Mesodermal cell (in vitro differentiated cells): Measurements from ENCODE around the gene OR2L2.
"Not testable (repeated sequence)": the region's sequence is repeated elsewhere in the genome, so short reads cannot be mapped to it uniquely, and the experiment has no call there.

Source experiments
- H3K27ac ChIP-seq: 2 replicates; pipeline ENCODE4 v1.7.0; 2013; ENCODE audit warnings: mild to moderate bottlenecking, low read depth, low read length, moderate library complexity; ENCODE audit not compliant: severe bottlenecking
- H3K36me3 ChIP-seq: 2 replicates; pipeline ENCODE4 v1.7.1; 2013; ENCODE audit warnings: mild to moderate bottlenecking, low read length, moderate library complexity; ENCODE audit not compliant: control insufficient read depth, insufficient read depth
- H3K4me1 ChIP-seq: one replicate; pipeline ENCODE4 v1.7.1; 2013; ENCODE audit warnings: mild to moderate bottlenecking, low read length; ENCODE audit not compliant: insufficient read depth, control insufficient read depth, poor library complexity, severe bottlenecking
- H3K4me3 ChIP-seq: 2 replicates; pipeline ENCODE4 v1.7.0; 2013; ENCODE audit warnings: low read length, control low read depth, mild to moderate bottlenecking; ENCODE audit not compliant: insufficient read depth, poor library complexity, severe bottlenecking; ENCODE audit errors: extremely low read depth
- H3K9me3 ChIP-seq: 2 replicates; pipeline ENCODE4 v1.7.1; 2013; ENCODE audit warnings: mild to moderate bottlenecking, low read length, moderate library complexity; ENCODE audit not compliant: control insufficient read depth
- WGBS, 2 experiments: methylation state at CpG; one replicate each; pipeline ENCODE4 v1.1.5; 2013; ENCODE audit warnings: missing lambda C conversion rate in 2 of 2; ENCODE audit not compliant: insufficient coverage in 2 of 2; 5-methylcytosine and 5-hydroxymethylcytosine counted together

Gene OR2L2

GRCh38 chr1:248054671-248055070 is 24.8 kb downstream of the OR2L2 start:
- no peaks in the 10 kb centered on the region for H3K4me1 ChIP-seq
- H3K4me3 ChIP-seq = no peak overlapping the region

GRCh38 chr1:248055261-248055660 is 25.4 kb downstream of the OR2L2 start:
- H3K4me3 ChIP-seq = no peak overlapping the region
- H3K27ac ChIP-seq = no peak overlapping the region
- no peaks in the 10 kb centered on the region for H3K36me3 ChIP-seq
- no CpG with 5 or more reads among the region's 2 CpGs for WGBS, 2 experiments
- H3K4me1 ChIP-seq = no peaks in the 10 kb centered on the region
- H3K9me3 ChIP-seq = peaks cover 31% of the 10 kb centered on the region

More at GRCh38 chr1:248054671-248055070, 24.8 kb downstream of the OR2L2 start:
- Histone ChIP-seq H3K9me3 (peaks cover 33% of the 10 kb centered on the region), H3K27ac (no peak overlapping the region), H3K36me3 (no peaks in the 10 kb centered on the region)

- Histone ChIP-seq H3K4me1 (no peaks in the 10 kb centered on the region), H3K36me3 (no peaks in the 10 kb centered on the region), H3K4me3 (no peak overlapping the region), H3K9me3 (peaks cover 28% of the 10 kb centered on the region), H3K27ac (no peak overlapping the region)
- WGBS, 2 experiments = 43 to 67% methylated on average over 1 of the region's 2 CpGs
These were observed 35.2 kb downstream of the OR2L2 start for GRCh38 chr1:248065071-248065470.

GRCh38 chr1:248065604-248066003 is 35.7 kb downstream of the OR2L2 start:
- H3K9me3 ChIP-seq = peaks cover 28% of the 10 kb centered on the region
- no peak overlapping the region for H3K27ac ChIP-seq
- H3K36me3 ChIP-seq = no peaks in the 10 kb centered on the region
- no peaks in the 10 kb centered on the region for H3K4me1 ChIP-seq
- 71 to 100% methylated on average over 1 to 2 of the region's 3 CpGs for WGBS, 2 experiments
- no peak overlapping the region for H3K4me3 ChIP-seq

- no CpG with 5 or more reads among the region's 17 CpGs for WGBS, 2 experiments
- not testable (repeated sequence) for H3K4me1 ChIP-seq, H3K4me3 ChIP-seq, H3K27ac ChIP-seq, H3K36me3 ChIP-seq
- peaks cover 46% of the 10 kb centered on the region for H3K9me3 ChIP-seq
These were observed 54.0 kb downstream of the OR2L2 start for GRCh38 chr1:248083864-248084263.
